ENCODE measurements around the gene STUB1. TPM values are rescaled to one million over a fixed set of nuclear protein-coding genes. Genes with fewer than 3 reads are reported as not detected.

The STUB1 gene
- total RNA-seq, 1 donor from 2014 or later, result 84.1 TPM

GRCh38 chr16:727291-727977 lies 47.2 kb downstream of the STUB1 start:
- no peak for DNase-seq (ENCODE audit: low spot score)
- Mint-ChIP-seq H3K27ac (no peak overlapping the region), H3K9me3 (no peaks in the 10 kb centered on the region), H3K36me3 (ENCODE audit: low read depth) (no peaks in the 10 kb centered on the region), H3K27me3 (ENCODE audit: low read depth) (no peaks in the 10 kb centered on the region), H3K4me3 (ENCODE audit: low read depth) (peak overlapping the region; percentile 42), H3K4me1 (ENCODE audit: low read depth) (no peaks in the 10 kb centered on the region)
- intact Hi-C loops (cut with micrococcal nuclease), result no loop called here

GRCh38 chr16:728131-728889 lies 48.1 kb downstream of the STUB1 start:
- peaks cover 6% of the 10 kb centered on the region for H3K36me3 Mint-ChIP-seq (ENCODE audit: low read depth)
- H3K27ac Mint-ChIP-seq, result no peak overlapping the region
- no peaks in the 10 kb centered on the region for H3K4me1 Mint-ChIP-seq (ENCODE audit: low read depth)
- no peaks in the 10 kb centered on the region for H3K9me3 Mint-ChIP-seq
- intact Hi-C loops (cut with micrococcal nuclease), result no loop called here
- no peaks in the 10 kb centered on the region for H3K27me3 Mint-ChIP-seq (ENCODE audit: low read depth)
- no peak overlapping the region for H3K4me3 Mint-ChIP-seq (ENCODE audit: low read depth)
- DNase-seq (ENCODE audit: low spot score), result peak; percentile 63

- intact Hi-C loops (cut with micrococcal nuclease), result no loop called here
- Mint-ChIP-seq H3K27ac (no peak overlapping the region), H3K4me3 (ENCODE audit: low read depth) (no peak overlapping the region), H3K27me3 (ENCODE audit: low read depth) (no peaks in the 10 kb centered on the region), H3K36me3 (ENCODE audit: low read depth) (peaks cover 6% of the 10 kb centered on the region), H3K9me3 (no peaks in the 10 kb centered on the region), H3K4me1 (ENCODE audit: low read depth) (no peaks in the 10 kb centered on the region)
- DNase-seq (ENCODE audit: low spot score), result no peak
Observed at GRCh38 chr16:728890-729744, 48.9 kb downstream of the STUB1 start.

- H3K9me3 Mint-ChIP-seq, result no peaks in the 10 kb centered on the region
- no peak overlapping the region for H3K4me3 Mint-ChIP-seq (ENCODE audit: low read depth)
- H3K36me3 Mint-ChIP-seq (ENCODE audit: low read depth), result peaks cover 10% of the 10 kb centered on the region
- DNase-seq (ENCODE audit: low spot score), result no peak
- no peak overlapping the region for H3K27ac Mint-ChIP-seq
- no peaks in the 10 kb centered on the region for H3K27me3 Mint-ChIP-seq (ENCODE audit: low read depth)
- intact Hi-C loops (cut with micrococcal nuclease), result no loop called here
- no peaks in the 10 kb centered on the region for H3K4me1 Mint-ChIP-seq (ENCODE audit: low read depth)
Observed at GRCh38 chr16:729768-730665, 49.8 kb downstream of the STUB1 start.

GRCh38 chr16:730666-731509 lies 50.7 kb downstream of the STUB1 start:
- no peaks in the 10 kb centered on the region for H3K27me3 Mint-ChIP-seq (ENCODE audit: low read depth)
- peaks cover 19% of the 10 kb centered on the region for H3K36me3 Mint-ChIP-seq (ENCODE audit: low read depth)
- no peak overlapping the region for H3K27ac Mint-ChIP-seq
- H3K4me1 Mint-ChIP-seq (ENCODE audit: low read depth), result peaks cover 6% of the 10 kb centered on the region
- no peak overlapping the region for H3K4me3 Mint-ChIP-seq (ENCODE audit: low read depth)
- no peak for DNase-seq (ENCODE audit: low spot score)
- intact Hi-C loops (cut with micrococcal nuclease), result no loop called here
- no peaks in the 10 kb centered on the region for H3K9me3 Mint-ChIP-seq

- no peaks in the 10 kb centered on the region for H3K27me3 Mint-ChIP-seq (ENCODE audit: low read depth)
- H3K9me3 Mint-ChIP-seq, result no peaks in the 10 kb centered on the region
- H3K4me1 Mint-ChIP-seq (ENCODE audit: low read depth), result peaks cover 11% of the 10 kb centered on the region
- no peak overlapping the region for H3K27ac Mint-ChIP-seq
- peaks cover 26% of the 10 kb centered on the region for H3K36me3 Mint-ChIP-seq (ENCODE audit: low read depth)
- no peak overlapping the region for H3K4me3 Mint-ChIP-seq (ENCODE audit: low read depth)
- no peak for DNase-seq (ENCODE audit: low spot score)
- intact Hi-C loops (cut with micrococcal nuclease), result no loop called here
Observed at GRCh38 chr16:732332-732731, 52.1 kb downstream of the STUB1 start.

Other genes starting within 250 kb of the STUB1 start
- gene CAPN15, start 152.7 kb upstream of the STUB1 start, total RNA-seq, result 101 and 103 TPM in 2 replicates
- gene PRR35, start 120.0 kb upstream of the STUB1 start, total RNA-seq, result not detected in 2 replicates
- gene NHLRC4, start 113.4 kb upstream of the STUB1 start, total RNA-seq, result 1.1 and 1.3 TPM in 2 replicates
- 43.4 and 44.9 TPM in 2 replicates for gene PIGQ, start 110.4 kb upstream of the STUB1 start, total RNA-seq
- 13.4 and 16.2 TPM in 2 replicates for gene RAB40C, start 90.3 kb upstream of the STUB1 start, total RNA-seq
- 0.32 and 0.57 TPM in 2 replicates for gene WFIKKN1, start 49.4 kb upstream of the STUB1 start, total RNA-seq
- gene METTL26, start 44.1 kb upstream of the STUB1 start, total RNA-seq, result 128 and 131 TPM in 2 replicates
- 62.6 and 63.1 TPM in 2 replicates for gene MCRIP2, start 38.6 kb upstream of the STUB1 start, total RNA-seq
- 73.7 and 77.2 TPM in 2 replicates for gene WDR90, start 31.0 kb upstream of the STUB1 start, total RNA-seq
- gene RHOT2, start 12.3 kb upstream of the STUB1 start, total RNA-seq, result 156 and 158 TPM in 2 replicates
- gene RHBDL1, start 4.7 kb upstream of the STUB1 start, total RNA-seq, result 1.3 and 1.4 TPM in 2 replicates
- 48.8 and 52.9 TPM in 2 replicates for gene JMJD8, start 3.9 kb downstream of the STUB1 start, total RNA-seq
- gene WDR24, start 10.0 kb downstream of the STUB1 start, total RNA-seq, result 19.0 and 20.9 TPM in 2 replicates
- gene FBXL16, start 25.4 kb downstream of the STUB1 start, total RNA-seq, result 5.8 and 6.4 TPM in 2 replicates
- gene METRN, start 34.7 kb downstream of the STUB1 start, total RNA-seq, result 30.0 and 31.7 TPM in 2 replicates
- 52.8 and 54.4 TPM in 2 replicates for gene ANTKMT, start 40.7 kb downstream of the STUB1 start, total RNA-seq
- gene CCDC78, start 46.0 kb downstream of the STUB1 start, total RNA-seq, result 7.3 and 8.3 TPM in 2 replicates
- gene HAGHL, start 46.7 kb downstream of the STUB1 start, total RNA-seq, result 18.5 and 21.4 TPM in 2 replicates
- 42.8 and 43.4 TPM in 2 replicates for gene CIAO3, start 60.6 kb downstream of the STUB1 start, total RNA-seq
- gene MSLN, start 80.3 kb downstream of the STUB1 start, total RNA-seq, result not detected in 2 replicates
- gene RPUSD1, start 108.0 kb downstream of the STUB1 start, total RNA-seq, result 35.1 and 35.3 TPM in 2 replicates
- gene CHTF18, start 108.2 kb downstream of the STUB1 start, total RNA-seq, result 108 and 119 TPM in 2 replicates
- gene GNG13, start 120.3 kb downstream of the STUB1 start, total RNA-seq, result not detected in 2 replicates